Measurements from ENCODE around the gene ATOH7. TPM values are rescaled to one million over a fixed set of nuclear protein-coding genes. Genes with fewer than 3 reads are reported as not detected.

The ATOH7 gene
- total RNA-seq, 1 donor = not detected

DNA sequence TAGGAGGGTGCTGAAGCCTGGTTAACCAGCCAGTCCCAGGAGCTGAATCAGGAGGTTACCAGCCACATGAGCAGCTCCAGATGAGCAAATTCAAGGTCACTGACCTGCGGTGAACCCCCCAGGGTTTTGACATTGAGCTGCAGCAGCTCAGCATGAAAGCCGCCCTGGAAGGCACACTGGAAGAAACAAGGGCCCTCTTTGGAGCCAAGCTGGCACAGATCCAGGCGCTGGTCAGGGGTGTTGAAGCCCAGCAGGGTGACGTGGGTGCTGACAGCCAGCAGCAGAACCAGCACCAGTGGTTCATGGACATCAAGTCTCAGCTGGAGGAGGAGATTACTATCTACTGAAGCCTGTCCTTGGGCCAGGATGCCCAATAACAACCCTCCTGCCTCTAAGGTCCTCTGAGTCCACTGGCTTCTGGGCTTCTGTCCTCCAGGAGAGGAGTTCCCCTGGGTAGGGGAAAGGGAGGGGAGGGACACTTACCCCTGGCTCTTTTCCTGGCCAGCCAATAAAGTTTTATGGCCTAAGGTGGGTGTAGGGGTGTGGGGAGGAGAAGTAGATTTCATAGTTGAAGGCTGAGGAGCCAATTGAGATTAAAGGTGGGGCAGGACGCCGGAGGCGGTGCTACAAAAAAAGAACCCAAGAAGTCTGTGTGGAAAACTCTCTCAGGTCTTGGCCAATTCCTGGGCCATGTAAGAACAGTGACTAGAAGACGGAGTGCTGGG is 29.4 kb upstream of the ATOH7 start:
- no peaks in the 10 kb centered on the region for H4K20me1 ChIP-seq (ENCODE audit: insufficient read depth, low read length)
- no peaks in the 10 kb centered on the region for H3K36me3 ChIP-seq (ENCODE audit: insufficient read depth, low read length)
- no peaks in the 10 kb centered on the region for H3K4me1 ChIP-seq (ENCODE audit: insufficient read depth, low read length)
- DNase-seq (ENCODE audit: insufficient read length, low spot score, missing footprints) = no peak
- peaks cover 4% of the 10 kb centered on the region for H3K27me3 ChIP-seq (ENCODE audit: insufficient read depth, low read length)
- H3K4me3 ChIP-seq (ENCODE audit: insufficient read depth, low read length) = no peak overlapping the region
- no peak overlapping the region for H2AFZ ChIP-seq (ENCODE audit: low read length)
- TF ChIP-seq, protein P1, sequence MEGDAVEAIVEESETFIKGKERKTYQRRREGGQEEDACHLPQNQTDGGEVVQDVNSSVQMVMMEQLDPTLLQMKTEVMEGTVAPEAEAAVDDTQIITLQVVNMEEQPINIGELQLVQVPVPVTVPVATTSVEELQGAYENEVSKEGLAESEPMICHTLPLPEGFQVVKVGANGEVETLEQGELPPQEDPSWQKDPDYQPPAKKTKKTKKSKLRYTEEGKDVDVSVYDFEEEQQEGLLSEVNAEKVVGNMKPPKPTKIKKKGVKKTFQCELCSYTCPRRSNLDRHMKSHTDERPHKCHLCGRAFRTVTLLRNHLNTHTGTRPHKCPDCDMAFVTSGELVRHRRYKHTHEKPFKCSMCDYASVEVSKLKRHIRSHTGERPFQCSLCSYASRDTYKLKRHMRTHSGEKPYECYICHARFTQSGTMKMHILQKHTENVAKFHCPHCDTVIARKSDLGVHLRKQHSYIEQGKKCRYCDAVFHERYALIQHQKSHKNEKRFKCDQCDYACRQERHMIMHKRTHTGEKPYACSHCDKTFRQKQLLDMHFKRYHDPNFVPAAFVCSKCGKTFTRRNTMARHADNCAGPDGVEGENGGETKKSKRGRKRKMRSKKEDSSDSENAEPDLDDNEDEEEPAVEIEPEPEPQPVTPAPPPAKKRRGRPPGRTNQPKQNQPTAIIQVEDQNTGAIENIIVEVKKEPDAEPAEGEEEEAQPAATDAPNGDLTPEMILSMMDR (IDR thresholded peaks at IDR 0.05; ENCODE audit: extremely low read depth, low read depth, low read length) = no peak
- H3K4me2 ChIP-seq (ENCODE audit: insufficient read depth, low read length) = no peak overlapping the region
- H3K9me3 ChIP-seq (ENCODE audit: low read depth, low read length) = no peaks in the 10 kb centered on the region
- no peaks in the 10 kb centered on the region for H3K79me2 ChIP-seq (ENCODE audit: insufficient read depth, low read length)
- no peak overlapping the region for H3K27ac ChIP-seq (ENCODE audit: low read depth, low read length)

- H3K9me3 ChIP-seq (ENCODE audit: low read depth, low read length) = no peaks in the 10 kb centered on the region
- H3K79me2 ChIP-seq (ENCODE audit: insufficient read depth, low read length) = no peaks in the 10 kb centered on the region
- H3K27me3 ChIP-seq (ENCODE audit: insufficient read depth, low read length) = peaks cover 14% of the 10 kb centered on the region
- H3K4me3 ChIP-seq (ENCODE audit: insufficient read depth, low read length) = no peak overlapping the region
- H4K20me1 ChIP-seq (ENCODE audit: insufficient read depth, low read length) = no peaks in the 10 kb centered on the region
- H3K27ac ChIP-seq (ENCODE audit: low read depth, low read length) = no peak overlapping the region
- H3K36me3 ChIP-seq (ENCODE audit: insufficient read depth, low read length) = no peaks in the 10 kb centered on the region
- DNase-seq (ENCODE audit: insufficient read length, low spot score, missing footprints) = no peak
- TF ChIP-seq, protein P1 (IDR thresholded peaks at IDR 0.05; ENCODE audit: extremely low read depth, low read depth, low read length) = no peak
- H2AFZ ChIP-seq (ENCODE audit: low read length) = no peak overlapping the region
- H3K4me1 ChIP-seq (ENCODE audit: insufficient read depth, low read length) = no peaks in the 10 kb centered on the region
- no peak overlapping the region for H3K4me2 ChIP-seq (ENCODE audit: insufficient read depth, low read length)
Measured at GRCh38 chr10:68253346-68253745, 21.4 kb upstream of the ATOH7 start.

GRCh38 chr10:68251625-68252495 is 19.9 kb upstream of the ATOH7 start:
- H3K27me3 ChIP-seq (ENCODE audit: insufficient read depth, low read length) = peaks cover 10% of the 10 kb centered on the region
- H3K79me2 ChIP-seq (ENCODE audit: insufficient read depth, low read length) = no peaks in the 10 kb centered on the region
- no peak overlapping the region for H3K4me3 ChIP-seq (ENCODE audit: insufficient read depth, low read length)
- H3K27ac ChIP-seq (ENCODE audit: low read depth, low read length) = no peak overlapping the region
- no peak overlapping the region for H2AFZ ChIP-seq (ENCODE audit: low read length)
- TF ChIP-seq, protein P1 (IDR thresholded peaks at IDR 0.05; ENCODE audit: extremely low read depth, low read depth, low read length) = no peak
- H3K4me2 ChIP-seq (ENCODE audit: insufficient read depth, low read length) = no peak overlapping the region
- no peaks in the 10 kb centered on the region for H3K36me3 ChIP-seq (ENCODE audit: insufficient read depth, low read length)
- H3K9me3 ChIP-seq (ENCODE audit: low read depth, low read length) = no peaks in the 10 kb centered on the region
- H3K4me1 ChIP-seq (ENCODE audit: insufficient read depth, low read length) = no peaks in the 10 kb centered on the region
- no peaks in the 10 kb centered on the region for H4K20me1 ChIP-seq (ENCODE audit: insufficient read depth, low read length)
- no peak for DNase-seq (ENCODE audit: insufficient read length, low spot score, missing footprints)

- TF ChIP-seq, protein P1 (IDR thresholded peaks at IDR 0.05; ENCODE audit: extremely low read depth, low read depth, low read length) = no peak
- no peak for DNase-seq (ENCODE audit: insufficient read length, low spot score, missing footprints)
- Histone ChIP-seq H3K4me3 (ENCODE audit: insufficient read depth, low read length) (no peak overlapping the region), H4K20me1 (ENCODE audit: insufficient read depth, low read length) (no peaks in the 10 kb centered on the region), H3K79me2 (ENCODE audit: insufficient read depth, low read length) (no peaks in the 10 kb centered on the region), H3K4me1 (ENCODE audit: insufficient read depth, low read length) (no peaks in the 10 kb centered on the region), H3K36me3 (ENCODE audit: insufficient read depth, low read length) (no peaks in the 10 kb centered on the region), H3K4me2 (ENCODE audit: insufficient read depth, low read length) (no peak overlapping the region), H2AFZ (ENCODE audit: low read length) (no peak overlapping the region), H3K27ac (ENCODE audit: low read depth, low read length) (no peak overlapping the region), H3K9me3 (ENCODE audit: low read depth, low read length) (no peaks in the 10 kb centered on the region), H3K27me3 (ENCODE audit: insufficient read depth, low read length) (peaks cover 10% of the 10 kb centered on the region)
Measured at GRCh38 chr10:68251151-68251550, 19.2 kb upstream of the ATOH7 start.

Data from osteoblast (primary cell).